ENCODE data around the gene ANO7.
A peak's percentile ranks its signal among the peaks of the same experiment; 100 is the strongest.

ANO7 gene, protein sequence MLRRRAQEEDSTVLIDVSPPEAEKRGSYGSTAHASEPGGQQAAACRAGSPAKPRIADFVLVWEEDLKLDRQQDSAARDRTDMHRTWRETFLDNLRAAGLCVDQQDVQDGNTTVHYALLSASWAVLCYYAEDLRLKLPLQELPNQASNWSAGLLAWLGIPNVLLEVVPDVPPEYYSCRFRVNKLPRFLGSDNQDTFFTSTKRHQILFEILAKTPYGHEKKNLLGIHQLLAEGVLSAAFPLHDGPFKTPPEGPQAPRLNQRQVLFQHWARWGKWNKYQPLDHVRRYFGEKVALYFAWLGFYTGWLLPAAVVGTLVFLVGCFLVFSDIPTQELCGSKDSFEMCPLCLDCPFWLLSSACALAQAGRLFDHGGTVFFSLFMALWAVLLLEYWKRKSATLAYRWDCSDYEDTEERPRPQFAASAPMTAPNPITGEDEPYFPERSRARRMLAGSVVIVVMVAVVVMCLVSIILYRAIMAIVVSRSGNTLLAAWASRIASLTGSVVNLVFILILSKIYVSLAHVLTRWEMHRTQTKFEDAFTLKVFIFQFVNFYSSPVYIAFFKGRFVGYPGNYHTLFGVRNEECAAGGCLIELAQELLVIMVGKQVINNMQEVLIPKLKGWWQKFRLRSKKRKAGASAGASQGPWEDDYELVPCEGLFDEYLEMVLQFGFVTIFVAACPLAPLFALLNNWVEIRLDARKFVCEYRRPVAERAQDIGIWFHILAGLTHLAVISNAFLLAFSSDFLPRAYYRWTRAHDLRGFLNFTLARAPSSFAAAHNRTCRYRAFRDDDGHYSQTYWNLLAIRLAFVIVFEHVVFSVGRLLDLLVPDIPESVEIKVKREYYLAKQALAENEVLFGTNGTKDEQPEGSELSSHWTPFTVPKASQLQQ

DNA sequence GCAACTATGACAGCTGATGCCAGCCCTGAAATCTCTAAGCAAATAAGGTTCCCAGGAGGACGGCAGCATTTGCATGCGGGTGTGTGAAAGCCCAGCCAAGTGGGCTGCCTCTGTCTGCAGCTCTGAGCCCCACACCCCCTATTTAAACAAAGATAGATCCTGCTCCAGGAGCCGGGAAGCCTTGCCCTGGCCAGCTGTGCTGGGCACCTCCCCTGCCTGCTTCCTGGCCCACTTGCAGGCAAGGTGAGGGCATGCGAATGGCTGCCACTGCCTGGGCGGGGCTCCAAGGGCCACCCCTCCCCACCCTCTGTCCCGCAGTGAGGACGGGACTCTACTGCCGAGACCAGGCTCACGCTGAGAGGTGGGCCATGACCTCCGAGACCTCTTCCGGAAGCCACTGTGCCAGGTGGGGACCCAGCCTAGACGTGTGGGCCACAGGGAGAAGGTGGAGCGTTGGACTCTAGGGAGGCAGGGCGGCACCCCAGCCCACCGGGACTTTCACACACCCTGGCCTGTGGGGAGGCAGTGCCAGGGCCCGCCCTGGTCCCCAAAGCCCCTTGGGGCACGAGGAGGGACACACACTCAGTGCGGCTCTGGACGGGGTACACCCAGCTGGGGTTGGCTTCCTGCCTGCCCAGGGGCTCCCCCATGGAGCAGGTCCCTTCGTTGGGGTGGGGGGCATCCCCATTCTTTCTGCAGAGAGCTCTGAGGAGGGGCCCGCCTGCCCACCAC lies at the start of gene ANO7:
TSS of gene ANO7 (plus strand) at position 317 of the 732 bp plus-strand sequence. CDS start 1,387 bp downstream, outside the sequence.
- Mint-ChIP-seq H3K27me3 (no peaks in the 10 kb centered on the region), H3K27ac (no peak within 1 kb of the TSS), H3K4me1 (ENCODE audit: low read depth) (no peaks in the 10 kb centered on the region), H3K9me3 (no peaks in the 10 kb centered on the region), H3K4me3 (no peak within 1 kb of the TSS), H3K36me3 (ENCODE audit: low read depth) (peaks cover 3% of the 10 kb centered on the region)
- no peak for DNase-seq

DNA sequence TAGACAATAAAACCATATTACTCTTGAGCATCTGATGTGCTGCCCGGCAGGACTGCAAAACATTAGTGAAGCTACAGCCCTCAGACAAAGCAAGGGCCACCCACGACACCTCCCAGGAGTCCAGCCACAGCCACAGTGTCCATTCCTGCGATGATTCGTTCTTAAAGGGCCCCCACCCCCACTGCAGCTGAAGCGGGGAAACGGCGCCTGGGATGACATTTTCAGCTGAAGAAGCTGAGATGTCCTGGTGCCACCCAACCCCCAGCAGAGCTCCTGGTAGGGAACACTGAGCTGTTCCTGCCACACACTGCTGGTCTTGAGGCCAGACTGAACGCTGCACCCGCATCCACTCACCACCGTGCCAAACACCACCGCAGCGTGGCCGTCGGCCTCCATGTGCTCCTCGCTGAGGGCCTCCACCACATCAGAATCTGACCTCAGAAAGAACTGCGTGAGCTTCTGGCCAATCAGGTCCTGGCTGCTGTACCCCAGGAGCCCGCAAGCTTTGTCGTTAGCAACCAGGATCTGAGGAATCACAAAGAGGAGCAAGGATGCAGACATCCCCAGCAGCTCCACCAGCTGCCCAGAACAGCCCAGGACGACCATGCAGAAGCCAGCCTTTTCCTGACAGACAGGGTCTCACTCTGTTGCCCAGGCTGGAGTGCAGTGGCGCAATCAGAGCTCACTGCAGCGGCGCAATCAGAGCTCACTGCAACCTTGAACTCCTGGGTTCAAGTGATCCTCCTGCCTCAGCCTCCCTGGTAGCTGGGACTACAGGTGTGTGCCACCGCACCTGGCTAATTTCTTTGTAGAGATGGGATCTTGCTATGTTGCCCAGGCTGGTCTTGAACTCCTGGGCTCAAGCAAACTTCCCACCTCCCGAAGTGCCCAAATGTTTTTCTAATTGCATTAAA lies 48.7 kb upstream of the ANO7 start:
- no peak overlapping the region for H3K4me3 Mint-ChIP-seq
- peaks cover 96% of the 10 kb centered on the region for H3K36me3 Mint-ChIP-seq (ENCODE audit: low read depth)
- no peak for DNase-seq
- no peaks in the 10 kb centered on the region for H3K27me3 Mint-ChIP-seq
- no peaks in the 10 kb centered on the region for H3K9me3 Mint-ChIP-seq
- H3K27ac Mint-ChIP-seq: no peak overlapping the region
- no peaks in the 10 kb centered on the region for H3K4me1 Mint-ChIP-seq (ENCODE audit: low read depth)

DNA sequence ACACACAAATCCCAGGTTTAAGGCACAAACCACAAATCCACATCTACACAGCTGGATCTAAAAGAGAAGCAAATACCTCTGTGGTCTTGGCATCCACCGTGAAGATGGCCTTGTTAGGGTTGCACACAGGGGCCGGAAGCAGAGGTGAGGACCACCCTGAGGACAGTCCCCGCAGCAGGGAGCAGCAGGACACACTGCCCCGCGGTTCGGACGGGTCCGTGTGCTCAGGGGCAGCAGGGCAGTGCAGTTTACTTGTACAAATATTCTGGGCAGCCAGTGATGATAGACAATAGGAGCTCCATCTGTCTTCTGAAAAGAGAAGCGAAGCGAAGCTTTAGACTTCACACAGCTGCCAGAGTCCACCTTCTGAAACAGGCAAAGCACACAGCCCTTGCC lies 48.0 kb upstream of the ANO7 start:
- DNase-seq: no peak
- H3K4me3 Mint-ChIP-seq: no peak overlapping the region
- peaks cover 94% of the 10 kb centered on the region for H3K36me3 Mint-ChIP-seq (ENCODE audit: low read depth)
- H3K27ac Mint-ChIP-seq: no peak overlapping the region
- H3K27me3 Mint-ChIP-seq: no peaks in the 10 kb centered on the region
- H3K4me1 Mint-ChIP-seq (ENCODE audit: low read depth): no peaks in the 10 kb centered on the region
- no peaks in the 10 kb centered on the region for H3K9me3 Mint-ChIP-seq

DNA sequence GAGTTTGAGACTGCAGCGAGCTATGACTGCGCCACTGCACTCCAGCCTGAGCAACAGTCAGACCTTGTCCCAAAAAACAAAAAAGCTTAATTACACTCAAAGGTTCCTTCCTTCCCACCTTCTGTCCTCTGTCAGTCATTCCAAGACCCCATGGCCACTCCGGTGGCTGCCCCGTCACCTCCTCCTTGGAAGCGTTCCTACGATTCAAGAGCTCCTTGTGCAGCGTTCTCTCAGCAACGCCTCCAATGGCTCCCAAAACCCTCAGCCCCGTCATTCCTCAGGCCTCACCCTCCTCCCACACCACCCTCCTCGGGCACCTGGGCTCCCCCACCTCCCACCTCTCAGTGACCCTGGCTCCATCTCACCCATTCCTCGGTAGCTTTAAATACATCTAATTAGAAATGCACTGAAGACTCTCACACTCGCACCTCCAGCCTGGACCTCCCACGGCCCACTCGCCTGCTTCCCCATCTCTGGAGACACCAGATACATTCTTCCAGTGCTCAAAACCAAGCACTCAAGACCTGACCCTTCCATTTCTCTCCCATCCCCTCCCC lies 47.2 kb upstream of the ANO7 start:
- Mint-ChIP-seq H3K27ac (peak overlapping the region; percentile 22), H3K27me3 (no peaks in the 10 kb centered on the region), H3K36me3 (ENCODE audit: low read depth) (peaks cover 91% of the 10 kb centered on the region), H3K4me3 (no peak overlapping the region), H3K4me1 (ENCODE audit: low read depth) (peaks cover 2% of the 10 kb centered on the region), H3K9me3 (no peaks in the 10 kb centered on the region)
- no peak for DNase-seq

DNA sequence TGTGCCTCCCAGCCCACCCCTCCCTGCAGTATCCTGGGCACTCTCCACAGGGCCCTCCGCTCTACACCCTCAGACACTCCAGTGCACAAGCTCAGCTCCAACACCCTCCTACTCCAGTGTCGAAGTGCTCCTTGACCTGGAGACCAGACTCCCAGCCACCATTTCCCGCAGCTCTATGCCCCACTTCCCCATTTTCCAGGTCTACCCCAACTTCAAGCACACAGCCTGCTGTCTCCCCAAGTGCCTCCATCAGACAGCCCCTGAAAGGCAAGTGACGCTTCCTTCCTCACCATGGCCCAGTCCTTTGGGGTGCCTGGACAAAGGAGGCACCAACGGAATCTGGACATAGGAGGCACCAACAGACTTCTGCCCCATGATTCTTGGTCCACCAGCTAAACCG lies 46.4 kb upstream of the ANO7 start:
- Mint-ChIP-seq H3K4me3 (no peak overlapping the region), H3K9me3 (no peaks in the 10 kb centered on the region), H3K27me3 (no peaks in the 10 kb centered on the region), H3K4me1 (ENCODE audit: low read depth) (peaks cover 8% of the 10 kb centered on the region), H3K27ac (no peak overlapping the region), H3K36me3 (ENCODE audit: low read depth) (peaks cover 85% of the 10 kb centered on the region)
- no peak for DNase-seq

DNA sequence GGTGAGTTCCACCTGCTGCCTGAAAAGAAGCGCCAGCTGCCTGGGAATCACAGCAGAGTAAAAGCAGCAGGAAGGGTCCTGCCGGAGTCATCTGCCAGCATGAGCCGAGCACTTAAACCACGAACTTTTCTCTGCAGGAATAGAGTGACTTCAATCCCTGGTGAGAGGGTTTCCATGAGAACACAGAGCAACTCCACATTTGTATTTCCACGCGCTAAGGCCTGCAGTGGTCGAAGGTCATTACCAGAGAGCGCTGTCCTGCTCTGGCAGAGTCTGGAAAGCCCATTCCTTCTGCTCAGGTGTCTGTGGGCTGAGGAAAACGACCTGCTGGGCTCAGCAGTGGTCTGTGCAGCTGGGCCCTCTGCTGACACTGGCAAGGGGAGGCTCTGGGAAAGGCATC lies 45.9 kb upstream of the ANO7 start:
- DNase-seq: no peak
- H3K9me3 Mint-ChIP-seq: no peaks in the 10 kb centered on the region
- peaks cover 80% of the 10 kb centered on the region for H3K36me3 Mint-ChIP-seq (ENCODE audit: low read depth)
- peaks cover 9% of the 10 kb centered on the region for H3K4me1 Mint-ChIP-seq (ENCODE audit: low read depth)
- no peaks in the 10 kb centered on the region for H3K27me3 Mint-ChIP-seq
- no peak overlapping the region for H3K4me3 Mint-ChIP-seq
- no peak overlapping the region for H3K27ac Mint-ChIP-seq

DNA sequence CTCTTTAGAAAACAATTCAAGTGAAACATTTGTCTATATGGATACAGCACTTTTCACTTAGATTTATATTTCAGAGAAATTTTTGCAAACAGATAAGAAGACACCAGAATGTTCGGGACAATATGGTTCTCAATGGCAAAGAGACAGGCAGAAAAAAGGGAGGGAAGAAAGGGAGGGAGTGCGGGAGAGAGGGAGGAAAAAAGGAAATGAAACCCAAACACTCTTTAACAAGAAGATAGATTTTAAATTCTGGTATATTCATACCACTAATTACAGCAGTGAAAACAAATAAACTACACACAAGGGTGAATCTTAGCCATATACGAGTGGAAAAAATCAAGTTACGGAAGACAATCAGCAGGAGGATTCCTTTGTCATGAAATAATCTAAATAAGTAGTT lies 42.2 kb upstream of the ANO7 start:
- no peak for DNase-seq
- Mint-ChIP-seq H3K27ac (no peak overlapping the region), H3K9me3 (no peaks in the 10 kb centered on the region), H3K4me1 (ENCODE audit: low read depth) (peaks cover 30% of the 10 kb centered on the region), H3K27me3 (no peaks in the 10 kb centered on the region), H3K36me3 (ENCODE audit: low read depth) (peaks cover 55% of the 10 kb centered on the region), H3K4me3 (no peak overlapping the region)

DNA sequence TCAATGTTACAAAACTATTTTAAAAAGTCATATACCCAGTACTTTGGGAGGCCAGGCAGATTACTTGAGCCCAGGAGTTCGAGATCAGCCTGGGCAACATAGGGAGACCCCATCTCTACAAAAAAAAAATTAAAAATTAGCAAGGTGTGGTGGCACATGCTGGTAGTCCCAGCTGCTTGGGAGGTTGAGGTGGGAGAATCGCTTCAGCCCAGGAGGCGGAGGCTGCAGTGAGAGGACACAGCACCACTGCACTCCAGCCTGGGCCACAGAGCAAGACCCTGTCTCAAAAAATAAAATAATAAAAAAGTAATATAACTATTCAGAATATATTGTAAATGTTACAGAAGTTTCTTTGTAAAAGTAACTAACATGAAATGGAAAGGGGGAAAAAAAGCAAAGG lies 41.1 kb upstream of the ANO7 start:
- Mint-ChIP-seq H3K4me3 (no peak overlapping the region), H3K27ac (no peak overlapping the region), H3K27me3 (no peaks in the 10 kb centered on the region), H3K4me1 (ENCODE audit: low read depth) (peaks cover 41% of the 10 kb centered on the region), H3K36me3 (ENCODE audit: low read depth) (peaks cover 48% of the 10 kb centered on the region), H3K9me3 (no peaks in the 10 kb centered on the region)
- no peak for DNase-seq

DNA sequence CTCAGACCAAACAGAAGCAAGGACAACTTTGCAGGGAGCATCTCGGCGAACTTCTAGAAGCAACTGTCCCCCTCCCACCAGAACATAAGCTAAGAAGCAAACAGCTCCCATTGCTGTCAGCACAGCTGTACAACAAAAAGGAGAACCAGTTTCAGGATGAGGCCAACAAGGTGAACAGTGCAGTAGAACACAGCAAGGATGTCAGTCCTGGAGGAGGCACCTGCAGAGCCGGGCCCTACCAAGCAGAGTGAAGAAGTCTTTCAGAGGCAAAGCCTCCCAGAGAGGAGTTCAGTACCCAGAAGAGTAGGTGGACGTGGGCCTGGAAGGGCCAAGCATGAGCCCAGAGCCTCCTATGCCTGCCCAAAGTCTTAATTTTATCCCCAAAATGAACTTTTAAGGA lies 40.2 kb upstream of the ANO7 start:
- Mint-ChIP-seq H3K36me3 (ENCODE audit: low read depth) (peaks cover 46% of the 10 kb centered on the region), H3K27me3 (no peaks in the 10 kb centered on the region), H3K9me3 (no peaks in the 10 kb centered on the region), H3K4me3 (peak overlapping the region; percentile 92), H3K4me1 (ENCODE audit: low read depth) (peaks cover 47% of the 10 kb centered on the region), H3K27ac (peak overlapping the region; percentile 60)
- no peak for DNase-seq

DNA sequence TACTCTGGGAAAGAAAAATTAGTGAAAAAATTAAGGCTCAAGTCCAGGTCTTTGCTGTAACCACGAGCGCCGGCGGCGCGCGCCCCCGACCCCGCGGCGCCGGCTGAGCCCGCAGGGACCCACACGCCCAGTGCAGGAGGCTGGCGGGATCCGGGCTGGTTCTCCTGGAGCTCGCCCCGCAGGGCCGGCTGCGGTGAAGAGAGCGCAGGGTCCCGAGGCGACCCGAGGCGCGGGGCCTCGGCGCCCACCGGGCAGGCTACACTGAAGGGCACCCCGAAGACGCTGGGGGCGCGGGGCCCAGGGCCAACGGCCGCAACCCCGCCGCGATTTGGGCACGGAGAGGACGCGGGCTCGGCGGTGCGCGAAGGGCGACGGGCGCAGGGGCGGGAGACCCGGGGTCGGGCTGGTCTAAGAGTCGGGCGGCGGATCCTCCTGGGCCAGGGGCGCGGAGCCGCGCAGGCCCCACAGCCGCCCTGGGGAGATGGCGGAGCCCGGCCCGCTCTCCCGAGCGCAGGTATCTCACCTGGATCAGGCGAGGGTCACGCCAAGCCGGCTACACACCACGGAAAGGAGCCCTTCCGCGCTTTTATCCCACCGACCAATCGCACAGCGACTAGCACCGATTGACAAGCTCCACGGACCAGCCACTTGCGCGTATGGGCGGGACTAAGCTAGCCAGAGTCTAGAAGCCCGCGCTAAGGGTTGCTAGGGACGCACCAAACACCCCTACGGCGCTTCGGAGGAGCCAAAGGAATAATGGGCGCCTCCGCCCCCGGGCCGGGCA lies 39.4 kb upstream of the ANO7 start, which contains the start of gene PASK:
TSS of gene PASK (minus strand) at position 582 of the 784 bp plus-strand sequence. CDS start 6,440 bp downstream, outside the sequence.
- H3K4me1 Mint-ChIP-seq (ENCODE audit: low read depth): peaks cover 53% of the 10 kb centered on the region
- peak within 1 kb of the TSS; percentile 96 for H3K27ac Mint-ChIP-seq
- no peaks in the 10 kb centered on the region for H3K9me3 Mint-ChIP-seq

DNA sequence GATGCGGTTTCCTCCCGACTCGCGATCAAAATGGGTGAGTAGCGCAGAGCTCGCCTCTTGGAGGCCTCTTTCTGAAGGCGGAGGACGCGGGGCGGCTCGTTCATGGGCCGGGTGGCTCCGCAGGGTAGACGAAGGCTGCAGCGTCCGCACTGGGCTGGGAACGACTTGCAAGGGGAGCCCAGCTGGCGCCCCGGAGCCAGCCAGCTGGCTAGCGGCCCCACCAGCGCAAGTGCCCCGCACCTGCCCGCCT lies 38.9 kb upstream of the ANO7 start:
- peak overlapping the region; percentile 92 for H3K4me3 Mint-ChIP-seq
- peaks cover 55% of the 10 kb centered on the region for H3K4me1 Mint-ChIP-seq (ENCODE audit: low read depth)
- H3K27me3 Mint-ChIP-seq: no peaks in the 10 kb centered on the region
- no peaks in the 10 kb centered on the region for H3K9me3 Mint-ChIP-seq
- no peak for DNase-seq
- H3K36me3 Mint-ChIP-seq (ENCODE audit: low read depth): peaks cover 43% of the 10 kb centered on the region
- H3K27ac Mint-ChIP-seq: peak overlapping the region; percentile 96

More for the DNA sequence above, 39.4 kb upstream of the ANO7 start, which contains the start of gene PASK:
- Mint-ChIP-seq H3K4me3 (peak within 1 kb of the TSS; percentile 92), H3K27me3 (no peaks in the 10 kb centered on the region), H3K36me3 (ENCODE audit: low read depth) (peaks cover 43% of the 10 kb centered on the region)
- peak; percentile 92 for DNase-seq

DNA sequence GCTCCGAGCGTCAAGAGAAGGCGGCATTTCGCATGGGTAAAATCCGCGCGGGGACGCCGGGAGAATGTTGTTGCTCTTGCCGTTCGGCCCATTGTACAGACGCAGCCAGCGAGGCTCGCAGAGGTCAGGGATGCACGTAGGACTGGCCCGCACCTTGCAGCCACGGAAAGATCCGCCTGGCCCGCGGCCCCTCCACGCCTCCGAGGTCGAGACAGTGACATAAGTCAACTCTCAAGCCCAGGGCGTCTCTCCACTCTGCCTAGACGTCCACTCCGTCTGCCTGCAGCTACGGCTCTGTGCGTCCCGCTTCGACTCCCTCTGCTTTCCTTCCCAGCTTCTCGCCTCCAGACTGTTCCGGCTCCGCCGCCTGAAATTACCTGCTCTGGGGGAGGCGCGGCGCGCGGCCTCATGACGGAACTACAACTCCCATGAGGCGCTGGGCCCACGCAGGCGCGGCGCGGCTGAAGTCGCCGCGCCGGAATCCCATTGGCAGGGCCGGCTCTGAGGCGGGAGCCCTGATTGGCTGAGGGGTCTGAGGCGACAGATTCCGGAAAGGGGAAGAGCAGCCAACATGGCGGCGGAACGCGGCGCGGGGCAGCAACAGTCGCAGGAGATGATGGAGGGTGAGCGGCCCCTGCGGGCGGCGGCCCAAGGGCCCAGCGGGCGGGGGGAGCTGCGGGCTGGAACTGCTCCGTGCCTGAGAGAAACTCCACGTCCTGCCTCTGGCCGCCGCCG lies 38.4 kb upstream of the ANO7 start, which contains the start of gene PPP1R7:
TSS of gene PPP1R7 (plus strand) at position 543 of the 735 bp plus-strand sequence. CDS start at position 572, 29 bp downstream.
- Mint-ChIP-seq H3K27ac (peak within 1 kb of the TSS; percentile 96), H3K4me3 (peak within 1 kb of the TSS; percentile 92), H3K27me3 (no peaks in the 10 kb centered on the region), H3K4me1 (ENCODE audit: low read depth) (peaks cover 60% of the 10 kb centered on the region), H3K36me3 (ENCODE audit: low read depth) (peaks cover 43% of the 10 kb centered on the region), H3K9me3 (no peaks in the 10 kb centered on the region)
- peak; percentile 94 for DNase-seq
